HG02840 (cell line): ENCODE data around the gene CRB2.

Source experiments
- ATAC-seq: cut with Tn5 transposase; IDR thresholded peaks from one replicate; pipeline ENCODE4 v1.9.1; 2021; ENCODE audit warnings: mild to moderate bottlenecking, moderate library complexity, moderate number of reproducible peaks; ENCODE audit not compliant: unreplicated experiment, low FRiP score

CRB2 gene

DNA sequence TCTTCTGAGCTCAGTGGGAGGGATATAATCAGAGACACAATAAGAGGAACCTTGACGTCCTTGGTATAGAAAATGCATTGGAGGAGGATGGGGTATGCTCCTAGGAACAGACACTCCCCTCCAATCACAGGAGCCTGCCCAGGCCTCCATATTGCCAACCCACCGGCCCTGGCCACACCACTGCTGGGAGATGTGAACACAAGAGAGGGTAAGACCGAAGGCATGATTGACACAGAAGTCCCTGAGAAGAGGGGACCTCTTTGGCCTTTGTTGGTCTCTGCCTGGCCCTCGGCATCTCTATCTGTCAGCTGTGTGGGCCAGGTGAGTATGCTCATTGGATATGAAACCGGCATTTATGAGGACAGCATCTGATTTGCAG lies 62.0 kb downstream of the CRB2 start:
- no peak for ATAC-seq

DNA sequence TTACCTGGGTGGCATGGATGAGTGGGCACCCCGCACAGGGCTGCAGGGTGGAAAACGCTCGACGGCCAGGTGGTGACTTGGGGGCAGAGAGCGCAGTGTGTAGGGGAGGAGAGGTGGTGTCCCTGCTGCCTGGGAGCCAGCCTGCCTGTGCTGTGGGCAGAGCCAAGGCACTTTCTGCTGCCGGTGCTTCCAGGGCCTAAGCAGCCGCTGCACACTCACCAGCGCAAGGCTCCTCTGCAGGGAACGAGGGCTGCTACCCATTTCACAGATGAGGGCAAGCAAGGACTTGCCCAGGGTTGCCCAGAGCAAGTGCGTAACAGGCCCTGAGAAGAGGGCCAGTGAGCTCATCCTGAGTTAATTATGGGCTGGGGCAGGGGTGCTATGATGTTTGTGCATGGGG lies 62.5 kb downstream of the CRB2 start:
- ATAC-seq: no peak

DNA sequence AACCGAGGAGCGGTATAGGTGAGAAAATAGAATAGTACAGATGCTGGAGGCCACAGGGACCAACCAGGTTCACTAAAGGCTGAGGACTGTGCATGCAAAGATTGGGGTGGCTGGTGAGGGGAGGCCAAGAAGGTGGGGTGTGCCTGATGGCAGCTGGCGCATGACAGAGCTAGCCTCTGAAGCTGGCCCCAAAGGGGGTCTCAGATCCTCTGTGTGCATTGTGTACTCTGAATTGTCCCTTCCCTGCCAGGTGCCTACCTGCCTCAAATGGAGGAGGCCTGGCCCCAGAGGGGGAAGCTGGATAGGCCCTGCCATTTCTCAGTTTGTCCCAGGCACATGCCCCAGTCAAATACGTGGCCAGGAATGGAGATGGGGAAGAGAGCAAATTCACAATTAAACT lies 63.1 kb downstream of the CRB2 start:
- no peak for ATAC-seq

DNA sequence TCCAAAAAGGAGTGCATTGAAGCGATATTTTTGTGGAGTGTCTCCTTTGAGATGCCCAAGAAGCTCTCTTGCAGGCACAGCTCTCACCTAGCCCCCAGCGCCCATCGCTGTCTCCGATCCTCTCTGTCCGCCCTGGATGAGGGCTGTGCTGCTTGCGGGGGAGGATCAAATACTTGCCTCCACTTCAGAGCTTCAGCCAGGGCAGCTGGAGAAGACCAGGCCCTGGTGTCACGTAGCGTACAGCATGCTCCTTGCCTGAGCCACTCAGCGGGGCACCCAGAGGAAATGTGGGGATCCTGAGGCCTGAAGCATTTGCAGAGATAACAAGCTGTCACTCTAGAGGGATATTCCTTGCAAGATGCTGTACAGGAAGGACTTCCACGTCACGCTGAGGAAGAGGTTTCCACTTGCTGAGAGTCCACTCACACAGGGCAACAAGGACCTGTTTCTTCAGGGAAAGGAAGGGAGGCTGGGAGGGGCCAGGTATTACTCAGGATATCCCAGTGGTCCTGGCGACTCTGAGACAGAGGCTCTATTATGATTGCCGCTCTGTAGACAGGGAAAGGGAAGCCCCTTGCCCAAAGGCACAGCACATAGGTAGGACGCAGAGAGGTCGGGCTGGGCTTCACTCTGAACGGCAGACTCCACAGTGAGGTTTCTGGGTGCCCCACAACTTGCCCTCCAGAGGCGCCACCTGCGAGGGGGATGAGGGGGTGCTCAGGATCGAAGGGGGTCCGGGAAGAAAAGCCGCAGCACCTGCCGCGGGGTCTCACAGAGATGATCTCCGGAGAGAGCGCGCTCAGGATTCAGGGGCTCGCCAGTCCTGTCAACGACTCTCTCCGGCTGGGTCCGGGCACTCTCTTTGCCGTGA lies 64.0 kb downstream of the CRB2 start:
- ATAC-seq: no peak

DNA sequence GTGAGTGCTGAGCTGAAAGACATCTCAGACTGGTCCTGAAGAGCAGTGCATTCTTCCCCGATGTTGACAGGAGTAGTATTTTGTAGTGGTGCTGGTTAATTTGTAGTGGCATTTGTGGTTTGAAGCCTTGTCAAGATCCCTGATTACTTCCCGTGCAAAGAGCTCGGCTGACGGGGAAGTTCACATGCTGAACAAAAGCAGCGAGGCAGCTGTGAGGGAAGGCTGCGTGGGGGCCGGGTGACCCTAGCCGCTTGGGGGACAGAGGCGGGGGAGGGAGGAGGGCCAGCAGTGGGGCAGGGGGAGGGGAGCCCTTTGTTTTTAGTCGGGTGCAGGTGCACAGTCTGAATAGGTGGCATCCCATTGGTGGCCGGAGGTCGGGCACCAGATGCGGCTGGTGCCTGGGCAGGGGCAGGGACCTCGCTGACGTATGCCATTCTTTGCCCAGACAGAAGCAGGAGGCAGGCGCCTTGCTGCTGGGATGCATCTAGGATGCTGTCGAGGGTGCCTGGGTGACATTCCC lies 64.7 kb downstream of the CRB2 start:
- no peak for ATAC-seq

DNA sequence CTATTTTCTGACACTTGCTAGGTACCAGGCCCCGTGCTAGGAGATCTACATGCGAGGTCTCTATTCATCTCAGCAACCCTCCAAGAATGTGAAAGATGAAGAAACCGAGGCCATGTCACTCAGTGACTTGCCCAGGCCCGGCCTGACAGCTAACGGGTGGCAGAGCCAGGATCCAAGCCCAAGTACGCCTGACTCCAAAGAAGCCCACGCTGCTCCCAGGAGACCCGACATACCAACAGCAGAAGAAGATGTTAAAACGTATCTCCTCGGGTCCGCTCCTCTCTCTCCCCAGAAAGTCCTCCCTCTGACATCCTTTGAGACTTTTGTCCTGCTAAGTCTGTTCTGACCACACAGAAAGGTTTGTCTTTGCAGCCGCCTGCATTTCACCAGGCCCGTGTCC lies 65.2 kb downstream of the CRB2 start:
- ATAC-seq: no peak

DNA sequence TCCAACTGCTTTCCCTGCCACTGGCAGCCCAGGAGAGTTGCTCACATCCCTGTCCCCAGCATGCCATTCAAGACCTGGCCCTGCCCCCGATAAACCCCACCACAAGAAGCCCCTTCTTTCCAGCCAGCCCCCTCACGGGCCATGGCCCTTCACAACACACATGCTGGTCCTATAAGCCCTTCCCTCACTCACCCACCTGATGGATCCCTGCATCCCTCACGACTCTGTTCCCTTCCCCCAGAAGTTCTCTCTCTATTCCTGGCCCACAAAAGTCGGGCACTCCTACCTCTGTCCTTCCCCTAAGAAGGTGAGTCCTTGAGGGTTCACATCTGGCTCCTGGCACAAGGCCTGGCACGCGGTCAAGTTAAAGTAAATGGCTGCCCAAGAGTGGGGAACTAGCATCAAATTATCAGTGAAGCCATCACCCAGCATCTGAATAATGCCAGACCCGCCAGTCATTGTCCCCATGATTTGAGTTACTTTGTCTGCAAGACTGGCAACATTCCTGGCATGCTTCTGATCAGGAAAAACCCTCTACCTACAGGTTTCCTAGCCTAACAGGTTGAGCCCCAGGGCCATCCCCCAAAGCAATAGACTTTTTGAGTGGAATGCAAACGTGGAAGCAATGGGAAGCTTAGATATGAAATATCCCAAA lies 65.9 kb downstream of the CRB2 start:
- no peak for ATAC-seq

DNA sequence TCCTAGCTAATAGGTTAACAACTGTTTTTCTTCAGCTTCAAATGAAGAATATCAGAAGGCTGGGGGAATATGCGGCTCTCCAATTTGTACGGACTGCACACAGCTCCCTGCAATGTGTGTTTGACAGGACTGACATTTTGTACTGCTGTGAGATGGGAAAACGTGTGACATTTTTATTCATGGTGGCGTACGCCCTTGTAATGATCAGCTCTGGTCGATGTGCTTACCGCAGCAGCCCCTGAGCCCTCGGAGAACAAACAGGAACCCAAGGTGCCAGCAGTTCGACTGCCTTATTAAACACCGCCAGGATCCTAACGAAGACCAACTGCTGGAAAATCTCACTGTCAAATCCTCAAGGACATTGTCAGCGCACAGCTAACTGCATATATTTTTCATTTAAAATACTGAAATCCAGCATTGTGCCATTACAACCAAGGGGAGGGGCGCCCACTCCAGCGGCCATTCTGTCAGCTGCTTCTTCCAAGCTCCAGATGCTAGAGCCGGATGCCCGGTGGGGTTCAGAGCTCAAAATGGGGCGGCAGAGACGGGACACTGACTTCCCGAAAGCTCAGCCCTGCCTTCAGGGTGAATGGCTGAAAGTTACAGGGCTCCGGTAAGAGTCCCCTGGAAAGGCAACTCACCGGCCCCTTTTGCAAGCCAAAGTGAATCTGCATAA lies 66.8 kb downstream of the CRB2 start:
- ATAC-seq: no peak

DNA sequence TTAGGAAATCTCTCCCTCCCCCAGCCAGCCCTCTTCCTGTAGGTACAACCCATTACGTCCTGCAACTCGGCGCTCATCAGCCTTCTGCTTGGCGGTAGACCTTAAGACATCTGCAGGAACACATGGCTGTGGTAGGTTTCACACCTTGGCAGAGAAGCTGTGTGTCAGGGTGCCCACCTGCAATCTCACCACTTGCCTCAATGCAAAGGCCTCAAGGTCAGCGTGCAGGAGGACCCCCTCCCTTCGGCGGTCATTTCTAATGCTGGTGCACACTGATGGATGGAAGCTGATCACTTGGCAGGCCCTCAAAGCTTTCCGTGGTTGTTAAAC lies 67.3 kb downstream of the CRB2 start:
- ATAC-seq: no peak

DNA sequence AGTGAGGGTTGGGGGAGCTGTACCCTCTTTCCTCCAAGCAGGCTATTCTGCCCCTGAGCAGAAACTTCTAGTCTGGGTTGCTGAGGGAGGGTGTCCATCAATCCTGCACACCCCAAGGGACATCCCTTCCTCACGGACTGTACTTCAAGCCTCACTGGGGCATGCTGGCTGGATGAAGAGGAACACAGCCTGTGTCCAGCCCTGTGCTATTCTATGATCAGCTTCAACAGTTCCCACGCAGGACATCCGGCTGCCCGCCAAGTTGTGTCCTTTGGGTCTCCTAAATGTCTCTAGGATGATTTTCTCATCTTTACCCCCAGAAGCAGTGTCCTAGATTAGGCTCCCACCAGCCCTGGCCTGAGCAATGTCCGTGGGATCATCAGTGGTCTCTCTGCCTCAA lies 68.1 kb downstream of the CRB2 start:
- no peak for ATAC-seq

DNA sequence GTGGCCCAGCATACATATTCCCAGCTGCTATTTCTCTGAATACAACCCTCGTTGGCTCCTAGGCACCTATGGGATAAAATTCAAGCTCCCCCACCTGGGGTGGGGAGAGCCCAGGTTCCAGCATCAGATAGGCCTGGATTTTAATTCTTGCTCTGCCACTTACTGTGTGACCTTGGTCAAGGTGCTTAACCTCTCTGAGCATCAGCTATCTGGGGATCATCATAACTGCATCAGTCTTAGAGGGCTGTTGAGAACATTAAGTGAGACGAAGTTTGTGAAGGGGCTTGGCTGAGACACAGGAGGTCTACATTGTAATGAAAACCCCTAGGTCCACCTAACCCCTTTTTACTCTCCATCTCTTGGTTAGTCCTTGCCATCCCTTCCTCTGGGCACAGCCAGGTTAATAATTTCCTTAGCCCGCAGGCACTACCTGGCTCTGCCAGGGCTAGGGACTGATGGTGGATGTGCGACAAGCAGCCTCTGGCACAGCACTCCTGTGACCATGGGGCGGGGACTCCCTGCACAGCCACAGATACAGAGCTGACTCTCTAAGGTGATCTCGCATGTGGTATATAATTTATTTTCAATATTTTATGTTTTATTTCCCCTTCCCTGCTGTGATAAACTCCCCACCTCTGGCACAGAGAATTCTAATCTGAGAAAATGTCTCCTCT lies 68.7 kb downstream of the CRB2 start:
- ATAC-seq: no peak

DNA sequence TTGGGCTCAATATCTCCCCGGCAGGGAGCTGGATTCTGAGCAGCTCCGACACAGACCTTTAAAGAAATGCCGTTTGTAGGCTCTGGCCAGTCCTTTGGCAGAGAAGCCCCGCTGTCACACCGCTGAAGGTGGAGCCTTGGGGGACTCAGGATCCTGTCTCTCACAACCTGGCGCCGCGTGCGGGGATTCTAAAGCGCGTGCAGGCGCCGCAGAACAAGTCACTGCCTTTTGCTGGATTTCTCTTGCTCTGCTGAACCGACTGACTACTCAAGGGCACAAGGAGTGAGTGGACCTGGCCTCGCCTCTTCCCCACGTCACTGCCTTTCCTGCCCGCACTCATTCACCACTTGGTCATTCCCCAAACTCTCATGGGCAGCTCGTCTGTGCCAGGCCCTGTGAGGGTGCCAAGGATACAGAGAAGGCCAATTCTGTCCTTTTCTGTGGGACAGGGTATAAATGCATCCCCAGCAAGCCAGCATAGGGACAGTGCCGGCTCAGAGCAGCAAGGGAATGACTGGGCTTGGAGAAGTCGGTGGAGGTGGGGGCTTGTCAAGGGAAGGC lies 69.3 kb downstream of the CRB2 start:
- no peak for ATAC-seq

DNA sequence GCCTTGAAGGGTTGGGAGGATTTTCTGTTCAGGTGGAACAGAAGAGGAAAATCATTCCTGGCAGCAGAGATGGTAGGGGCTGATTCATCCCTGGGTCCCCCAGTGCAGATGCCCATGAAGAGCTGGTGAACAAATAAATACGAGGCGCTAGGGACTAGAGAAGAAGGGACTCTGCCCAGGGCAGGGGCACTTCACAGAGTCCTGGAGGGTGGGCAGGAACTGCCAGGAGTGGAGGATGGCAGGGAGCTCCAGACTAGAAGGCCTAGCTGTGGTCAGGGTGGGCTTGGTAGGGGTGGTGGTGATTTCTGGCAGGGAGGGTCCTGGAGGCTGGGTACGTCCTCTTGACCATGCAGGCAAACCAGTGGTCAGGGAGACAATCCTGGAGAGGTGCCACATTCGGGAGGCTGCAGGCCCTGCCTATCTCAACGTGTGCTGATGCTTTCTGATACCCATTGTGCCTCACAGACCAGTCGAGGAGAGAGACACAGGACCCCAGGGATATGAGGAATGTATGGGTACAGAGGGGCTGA lies 69.9 kb downstream of the CRB2 start:
- ATAC-seq: no peak

DNA sequence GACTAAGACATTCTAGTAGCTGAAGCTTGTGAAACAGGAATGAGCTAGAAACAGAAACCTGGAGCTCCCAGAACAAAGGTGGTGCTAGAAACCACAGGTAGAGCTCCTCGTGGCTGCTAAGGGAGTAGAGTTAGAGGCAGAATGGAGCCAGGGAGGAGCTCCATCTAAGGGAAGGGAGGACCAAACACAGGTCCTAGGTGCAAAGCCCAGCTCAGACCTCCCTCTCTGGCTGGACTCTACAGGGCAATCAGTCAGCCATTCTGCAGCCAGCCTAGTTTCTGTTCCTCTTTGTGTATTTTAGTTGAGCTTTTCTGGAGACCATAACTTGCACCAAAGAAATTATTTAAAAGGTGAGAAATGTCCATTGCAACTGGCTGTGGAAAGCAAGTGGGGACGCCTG lies 70.4 kb downstream of the CRB2 start:
- no peak for ATAC-seq
